ENCODE measurements around the gene STARD9. TPM values are rescaled to one million over a fixed set of nuclear protein-coding genes. Genes with fewer than 3 reads are reported as not detected.

The STARD9 gene
- polyA plus RNA-seq, 1 of the 3 experiments (the other 2 are of a cell fraction), result 2.1 TPM

DNA sequence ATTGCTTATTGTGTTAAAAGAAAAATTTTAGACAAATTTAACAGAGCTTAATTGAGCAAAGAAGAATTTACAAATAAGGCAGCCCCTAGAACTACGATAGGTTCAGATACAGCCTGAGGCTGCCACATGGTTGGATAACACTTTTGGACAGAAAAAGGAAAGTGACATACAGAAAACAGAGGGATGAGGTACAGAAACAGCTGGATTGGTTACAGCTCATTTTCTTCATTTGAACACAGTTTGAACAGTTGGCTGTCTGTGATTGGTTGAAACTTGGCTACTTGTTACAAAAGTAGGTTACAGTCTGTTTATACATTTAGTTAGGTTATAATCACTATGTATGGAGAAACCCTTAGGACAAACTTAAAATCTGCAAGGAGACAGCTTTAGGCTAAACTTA is 46.0 kb downstream of the STARD9 start:
- Histone ChIP-seq H3K9me2 (no peaks in the 10 kb centered on the region), H3K79me2 (ENCODE audit: insufficient read depth) (no peaks in the 10 kb centered on the region), H4K20me1 (ENCODE audit: insufficient read depth) (0 out of 2 replicates have a peak, but pooled peaks cover 2% of the 10 kb centered on the region), H3K9me3 (no peaks in the 10 kb centered on the region), H3K4me3 (ENCODE audit: low read depth in 2 of 2, low read length in 1 of 2) (no peak overlapping the region), H3K27me3 (ENCODE audit: insufficient read depth) (no peaks in the 10 kb centered on the region), H3K4me1 (ENCODE audit: control insufficient read depth in 1 of 2, insufficient read depth in 2 of 2, low read depth in 1 of 2, low read length in 1 of 2) (no peaks in the 10 kb centered on the region), H3K27ac (ENCODE audit: low read depth in 2 of 2, low read length in 1 of 2) (no peak overlapping the region), H3F3A (replicated peaks; ENCODE audit: insufficient read depth) (no peaks in the 10 kb centered on the region), H2AFZ (ENCODE audit: low read depth) (no peak overlapping the region), H3K4me2 (no peak overlapping the region), H3K9ac (no peak overlapping the region), H3K36me3 (replicated peaks in 1 of 2; ENCODE audit: control insufficient read depth in 1 of 2, insufficient read depth in 2 of 2, low read length in 1 of 2) (peaks cover 0 to 5% of the 10 kb centered on the region in 2 experiments)
- TF ChIP-seq, protein P1, sequence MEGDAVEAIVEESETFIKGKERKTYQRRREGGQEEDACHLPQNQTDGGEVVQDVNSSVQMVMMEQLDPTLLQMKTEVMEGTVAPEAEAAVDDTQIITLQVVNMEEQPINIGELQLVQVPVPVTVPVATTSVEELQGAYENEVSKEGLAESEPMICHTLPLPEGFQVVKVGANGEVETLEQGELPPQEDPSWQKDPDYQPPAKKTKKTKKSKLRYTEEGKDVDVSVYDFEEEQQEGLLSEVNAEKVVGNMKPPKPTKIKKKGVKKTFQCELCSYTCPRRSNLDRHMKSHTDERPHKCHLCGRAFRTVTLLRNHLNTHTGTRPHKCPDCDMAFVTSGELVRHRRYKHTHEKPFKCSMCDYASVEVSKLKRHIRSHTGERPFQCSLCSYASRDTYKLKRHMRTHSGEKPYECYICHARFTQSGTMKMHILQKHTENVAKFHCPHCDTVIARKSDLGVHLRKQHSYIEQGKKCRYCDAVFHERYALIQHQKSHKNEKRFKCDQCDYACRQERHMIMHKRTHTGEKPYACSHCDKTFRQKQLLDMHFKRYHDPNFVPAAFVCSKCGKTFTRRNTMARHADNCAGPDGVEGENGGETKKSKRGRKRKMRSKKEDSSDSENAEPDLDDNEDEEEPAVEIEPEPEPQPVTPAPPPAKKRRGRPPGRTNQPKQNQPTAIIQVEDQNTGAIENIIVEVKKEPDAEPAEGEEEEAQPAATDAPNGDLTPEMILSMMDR (IDR thresholded peaks at IDR 0.05), result no peak
- TF ChIP-seq NRF1 (IDR thresholded peaks at IDR 0.05; ENCODE audit: low read depth, low read length) (no peak), SMC3 (IDR thresholded peaks at IDR 0.05; ENCODE audit: low read depth, low read length) (no peak)
- no peak for DNase-seq
- WGBS (ENCODE audit: low lambda C conversion rate), result 90% methylated on average over 1 of the region's 1 CpG
- CTCF ChIA-PET, result interaction anchor here (1.1 kb wide), 2 partner anchors 14 to 15 kb away, joined by 3 read pairs; no protein-coding TSS in a partner anchor
- POLR2A ChIA-PET, result no interaction called here

DNA sequence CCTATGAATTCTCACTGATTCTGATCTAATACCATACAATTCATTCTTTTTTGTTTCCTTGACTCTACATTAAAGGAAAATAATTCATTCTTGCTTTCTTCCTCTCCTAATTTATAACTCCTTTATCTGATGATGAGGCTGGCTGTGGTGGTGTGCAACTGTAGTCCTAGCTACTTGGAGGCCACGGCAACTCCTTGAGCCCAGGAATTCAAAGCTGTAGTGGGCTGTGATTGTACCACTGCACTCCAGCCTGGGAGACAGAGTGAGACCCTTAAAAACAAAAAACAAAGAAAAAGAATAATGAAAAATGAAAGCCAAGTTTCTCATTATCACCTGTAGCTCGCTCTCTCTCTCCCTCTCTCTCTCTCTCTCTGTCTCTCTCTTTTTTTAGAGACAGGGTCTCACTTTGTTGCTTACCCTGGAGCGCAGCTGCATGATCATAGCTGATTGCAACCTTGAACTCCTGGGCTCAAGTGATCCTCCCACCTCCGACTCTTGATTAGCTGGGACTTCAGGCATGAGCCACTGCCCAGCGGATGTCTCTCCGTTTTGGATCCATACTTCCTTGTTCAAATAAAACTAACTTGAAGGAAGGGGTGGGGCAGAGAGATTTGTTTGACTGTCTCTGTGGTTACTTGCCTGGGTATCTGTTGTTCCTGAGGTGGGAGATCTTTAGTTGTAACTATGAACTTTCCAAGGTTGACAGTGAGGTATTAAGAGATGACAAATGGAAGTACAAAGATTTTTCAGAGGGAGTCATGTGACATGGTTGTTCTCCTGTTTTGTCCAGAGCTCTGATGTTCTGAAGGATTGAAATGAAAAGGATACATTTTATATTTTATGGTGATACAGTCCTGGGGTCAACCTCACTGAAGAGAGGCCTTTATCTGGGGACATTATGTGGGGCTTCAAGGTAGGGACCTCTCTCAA is 46.9 kb downstream of the STARD9 start:
- WGBS (ENCODE audit: low lambda C conversion rate), result 94% methylated on average over 6 of the region's 6 CpGs
- POLR2A ChIA-PET, result no interaction called here

More for the DNA sequence above, 46.9 kb downstream of the STARD9 start:
- no peaks in the 10 kb centered on the region for H3K4me1 ChIP-seq (ENCODE audit: control insufficient read depth in 1 of 2, insufficient read depth in 2 of 2, low read depth in 1 of 2, low read length in 1 of 2)
- H3K27me3 ChIP-seq (ENCODE audit: insufficient read depth), result no peaks in the 10 kb centered on the region
- H4K20me1 ChIP-seq (ENCODE audit: insufficient read depth), result 0 out of 2 replicates have a peak, but pooled peaks cover 2% of the 10 kb centered on the region
- H3K4me2 ChIP-seq, result no peak overlapping the region
- TF ChIP-seq, protein P2, sequence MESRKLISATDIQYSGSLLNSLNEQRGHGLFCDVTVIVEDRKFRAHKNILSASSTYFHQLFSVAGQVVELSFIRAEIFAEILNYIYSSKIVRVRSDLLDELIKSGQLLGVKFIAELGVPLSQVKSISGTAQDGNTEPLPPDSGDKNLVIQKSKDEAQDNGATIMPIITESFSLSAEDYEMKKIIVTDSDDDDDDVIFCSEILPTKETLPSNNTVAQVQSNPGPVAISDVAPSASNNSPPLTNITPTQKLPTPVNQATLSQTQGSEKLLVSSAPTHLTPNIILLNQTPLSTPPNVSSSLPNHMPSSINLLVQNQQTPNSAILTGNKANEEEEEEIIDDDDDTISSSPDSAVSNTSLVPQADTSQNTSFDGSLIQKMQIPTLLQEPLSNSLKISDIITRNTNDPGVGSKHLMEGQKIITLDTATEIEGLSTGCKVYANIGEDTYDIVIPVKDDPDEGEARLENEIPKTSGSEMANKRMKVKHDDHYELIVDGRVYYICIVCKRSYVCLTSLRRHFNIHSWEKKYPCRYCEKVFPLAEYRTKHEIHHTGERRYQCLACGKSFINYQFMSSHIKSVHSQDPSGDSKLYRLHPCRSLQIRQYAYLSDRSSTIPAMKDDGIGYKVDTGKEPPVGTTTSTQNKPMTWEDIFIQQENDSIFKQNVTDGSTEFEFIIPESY (IDR thresholded peaks at IDR 0.05; ENCODE audit: borderline replicate concordance, low read depth), result no peak
- no peak for TF ChIP-seq TAF1 (IDR thresholded peaks at IDR 0.05; ENCODE audit: borderline replicate concordance, low read depth, low read length)
- no peak for TF ChIP-seq RXRA (IDR thresholded peaks at IDR 0.05; ENCODE audit: borderline replicate concordance, low read depth)
- TF ChIP-seq, protein P3, sequence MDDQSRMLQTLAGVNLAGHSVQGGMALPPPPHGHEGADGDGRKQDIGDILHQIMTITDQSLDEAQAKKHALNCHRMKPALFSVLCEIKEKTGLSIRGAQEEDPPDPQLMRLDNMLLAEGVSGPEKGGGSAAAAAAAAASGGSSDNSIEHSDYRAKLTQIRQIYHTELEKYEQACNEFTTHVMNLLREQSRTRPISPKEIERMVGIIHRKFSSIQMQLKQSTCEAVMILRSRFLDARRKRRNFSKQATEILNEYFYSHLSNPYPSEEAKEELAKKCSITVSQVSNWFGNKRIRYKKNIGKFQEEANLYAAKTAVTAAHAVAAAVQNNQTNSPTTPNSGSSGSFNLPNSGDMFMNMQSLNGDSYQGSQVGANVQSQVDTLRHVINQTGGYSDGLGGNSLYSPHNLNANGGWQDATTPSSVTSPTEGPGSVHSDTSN (IDR thresholded peaks at IDR 0.05), result no peak
- TF ChIP-seq, protein P4, sequence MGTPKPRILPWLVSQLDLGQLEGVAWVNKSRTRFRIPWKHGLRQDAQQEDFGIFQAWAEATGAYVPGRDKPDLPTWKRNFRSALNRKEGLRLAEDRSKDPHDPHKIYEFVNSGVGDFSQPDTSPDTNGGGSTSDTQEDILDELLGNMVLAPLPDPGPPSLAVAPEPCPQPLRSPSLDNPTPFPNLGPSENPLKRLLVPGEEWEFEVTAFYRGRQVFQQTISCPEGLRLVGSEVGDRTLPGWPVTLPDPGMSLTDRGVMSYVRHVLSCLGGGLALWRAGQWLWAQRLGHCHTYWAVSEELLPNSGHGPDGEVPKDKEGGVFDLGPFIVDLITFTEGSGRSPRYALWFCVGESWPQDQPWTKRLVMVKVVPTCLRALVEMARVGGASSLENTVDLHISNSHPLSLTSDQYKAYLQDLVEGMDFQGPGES (IDR thresholded peaks at IDR 0.05; ENCODE audit: low read depth, low read length), result no peak
- no peak for TF ChIP-seq RCOR1 (IDR thresholded peaks at IDR 0.05; ENCODE audit: low read length)
- TF ChIP-seq, protein P1 (IDR thresholded peaks at IDR 0.05), result no peak
- no peak for TF ChIP-seq TEAD4 (IDR thresholded peaks at IDR 0.05; ENCODE audit: borderline replicate concordance, insufficient read depth)
- TF ChIP-seq, protein P5, sequence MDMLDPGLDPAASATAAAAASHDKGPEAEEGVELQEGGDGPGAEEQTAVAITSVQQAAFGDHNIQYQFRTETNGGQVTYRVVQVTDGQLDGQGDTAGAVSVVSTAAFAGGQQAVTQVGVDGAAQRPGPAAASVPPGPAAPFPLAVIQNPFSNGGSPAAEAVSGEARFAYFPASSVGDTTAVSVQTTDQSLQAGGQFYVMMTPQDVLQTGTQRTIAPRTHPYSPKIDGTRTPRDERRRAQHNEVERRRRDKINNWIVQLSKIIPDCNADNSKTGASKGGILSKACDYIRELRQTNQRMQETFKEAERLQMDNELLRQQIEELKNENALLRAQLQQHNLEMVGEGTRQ (IDR thresholded peaks at IDR 0.05; ENCODE audit: borderline replicate concordance, low read depth, low read length), result no peak
- no peak for TF ChIP-seq YY1 (IDR thresholded peaks at IDR 0.05; ENCODE audit: low read depth)
- TF ChIP-seq FOXJ3 (CRISPR knock-in tag; IDR thresholded peaks at IDR 0.05), result no peak
- no peak overlapping the region for H3K9ac ChIP-seq
- H3K27ac ChIP-seq (ENCODE audit: low read depth in 2 of 2, low read length in 1 of 2), result no peak overlapping the region
- H3K79me2 ChIP-seq (ENCODE audit: insufficient read depth), result no peaks in the 10 kb centered on the region
- CTCF ChIA-PET, result interaction anchor here (1.1 kb wide), 2 partner anchors 14 kb away, joined by 3 read pairs; no protein-coding TSS in a partner anchor
- no peak for DNase-seq
- H3K4me3 ChIP-seq (ENCODE audit: low read depth in 2 of 2, low read length in 1 of 2), result no peak overlapping the region
- no peaks in the 10 kb centered on the region for H3K9me2 ChIP-seq
- H3K9me3 ChIP-seq, result no peaks in the 10 kb centered on the region
- no peak overlapping the region for H2AFZ ChIP-seq (ENCODE audit: low read depth)
- H3K36me3 ChIP-seq (replicated peaks in 1 of 2; ENCODE audit: control insufficient read depth in 1 of 2, insufficient read depth in 2 of 2, low read length in 1 of 2), result peaks cover 0 to 5% of the 10 kb centered on the region in 2 experiments
- H3F3A ChIP-seq (replicated peaks; ENCODE audit: insufficient read depth), result no peaks in the 10 kb centered on the region
